ENCODE results near the gene DHFR2.

GRCh38 chr3:94106268-94106667 is 43.6 kb upstream of the DHFR2 start:
- TF ChIP-seq EZH2phosphoT487 (IDR thresholded peaks at IDR 0.05; ENCODE audit: low read depth): no peak
- TF ChIP-seq CTCF (IDR thresholded peaks at IDR 0.05; ENCODE audit: low read depth, low read length): no peak

Data from OCI-LY3 (cell line).